Esophagus (tissue), 2 donors: ENCODE data around the gene GLI2. TPM values are rescaled to one million over a fixed set of nuclear protein-coding genes. Genes with fewer than 3 reads are reported as not detected.

ENCODE experiments used
- H3K27ac ChIP-seq, 2 donors: one replicate each; pipeline ENCODE4 v1.5.1; 2013; ENCODE audit warnings: low read depth in 2 of 2, mild to moderate bottlenecking in 2 of 2, inconsistent platforms in 1 of 2, low read length in 1 of 2, moderate library complexity in 1 of 2
- H3K27me3 ChIP-seq, 2 donors: one replicate each; pipeline ENCODE4 v1.6.1; 2013; ENCODE audit warnings: low read length in 2 of 2, control low read depth in 1 of 2, mild to moderate bottlenecking in 1 of 2; ENCODE audit not compliant: insufficient read depth in 2 of 2, control insufficient read depth in 1 of 2
- H3K36me3 ChIP-seq, 2 donors: one replicate each; pipeline ENCODE4 v1.6.1; 2013; ENCODE audit warnings: low read length in 1 of 2; ENCODE audit not compliant: control insufficient read depth in 2 of 2, insufficient read depth in 2 of 2
- H3K4me1 ChIP-seq, 2 donors: one replicate each; pipeline ENCODE4 v1.6.1; 2013; ENCODE audit warnings: low read length in 1 of 2; ENCODE audit not compliant: control insufficient read depth in 2 of 2, insufficient read depth in 2 of 2
- H3K4me3 ChIP-seq, 2 donors: one replicate each; pipeline ENCODE4 v1.5.1; 2013; ENCODE audit warnings: low read length in 2 of 2, mild to moderate bottlenecking in 2 of 2, low read depth in 1 of 2, moderate library complexity in 1 of 2
- H3K9me3 ChIP-seq, 2 donors: one replicate each; pipeline ENCODE4 v1.6.1; 2013; ENCODE audit warnings: mild to moderate bottlenecking in 2 of 2, low read depth in 1 of 2, low read length in 1 of 2, moderate library complexity in 1 of 2; ENCODE audit not compliant: control insufficient read depth in 2 of 2, insufficient read depth in 1 of 2
- WGBS, 2 donors: extraction: QIAGEN DNeasy Blood & Tissue Kit; methylation state at CpG; one replicate each; pipeline ENCODE4 v1.1.7; 2013; 5-methylcytosine and 5-hydroxymethylcytosine counted together
- polyA plus RNA-seq, 2 donors: library from polyadenylated mRNA; stranded (reverse); fragments of 200-250 nt; gene quantifications; one replicate each; pipeline ENCODE4 v1.2.3, GENCODE V29; 2013
- donor health status: healthy with polysubstance abuse.
- donor health status: Bipolar disorder and iron deficiency.

GLI2 gene
- polyA plus RNA-seq, 2 donors, result 0.31 to 0.35 TPM

GRCh38 chr2:120761164-120761861 is 25.6 kb downstream of the GLI2 start:
- WGBS, 2 donors, result 59 to 64% methylated on average over 8 of the region's 8 CpGs
- no peaks in the 10 kb centered on the region for H3K27me3 ChIP-seq

GRCh38 chr2:120761911-120762310 is 26.2 kb downstream of the GLI2 start:
- no peaks in the 10 kb centered on the region for H3K9me3 ChIP-seq
- H3K4me3 ChIP-seq, result no peak overlapping the region
- H3K36me3 ChIP-seq, result no peaks in the 10 kb centered on the region
- H3K4me1 ChIP-seq, result peaks cover 3 to 9% of the 10 kb centered on the region in 2 donors
- 83 to 86% methylated on average over 5 of the region's 5 CpGs for WGBS, 2 donors
- H3K27ac ChIP-seq, result no peak overlapping the region
- no peaks in the 10 kb centered on the region for H3K27me3 ChIP-seq

More at GRCh38 chr2:120761164-120761861, 25.6 kb downstream of the GLI2 start:
- Histone ChIP-seq H3K36me3 (no peaks in the 10 kb centered on the region), H3K4me1 (peaks cover 3 to 9% of the 10 kb centered on the region in 2 donors), H3K27ac (no peak overlapping the region), H3K9me3 (no peaks in the 10 kb centered on the region), H3K4me3 (no peak overlapping the region)

GRCh38 chr2:120762341-120763061 is 26.8 kb downstream of the GLI2 start:
- Histone ChIP-seq H3K36me3 (no peaks in the 10 kb centered on the region), H3K4me3 (no peak overlapping the region), H3K27ac (no peak overlapping the region), H3K27me3 (no peaks in the 10 kb centered on the region), H3K4me1 (peaks cover 3 to 9% of the 10 kb centered on the region in 2 donors), H3K9me3 (no peaks in the 10 kb centered on the region)
- 88 to 90% methylated on average over 15 of the region's 15 CpGs for WGBS, 2 donors

- 54 to 63% methylated on average over 8 of the region's 8 CpGs for WGBS, 2 donors
- Histone ChIP-seq H3K4me1 (peaks cover 3 to 9% of the 10 kb centered on the region in 2 donors), H3K27me3 (no peaks in the 10 kb centered on the region), H3K36me3 (no peaks in the 10 kb centered on the region), H3K4me3 (no peak overlapping the region), H3K27ac (no peak overlapping the region), H3K9me3 (no peaks in the 10 kb centered on the region)
These were observed 27.8 kb downstream of the GLI2 start for GRCh38 chr2:120763508-120763907.

DNA sequence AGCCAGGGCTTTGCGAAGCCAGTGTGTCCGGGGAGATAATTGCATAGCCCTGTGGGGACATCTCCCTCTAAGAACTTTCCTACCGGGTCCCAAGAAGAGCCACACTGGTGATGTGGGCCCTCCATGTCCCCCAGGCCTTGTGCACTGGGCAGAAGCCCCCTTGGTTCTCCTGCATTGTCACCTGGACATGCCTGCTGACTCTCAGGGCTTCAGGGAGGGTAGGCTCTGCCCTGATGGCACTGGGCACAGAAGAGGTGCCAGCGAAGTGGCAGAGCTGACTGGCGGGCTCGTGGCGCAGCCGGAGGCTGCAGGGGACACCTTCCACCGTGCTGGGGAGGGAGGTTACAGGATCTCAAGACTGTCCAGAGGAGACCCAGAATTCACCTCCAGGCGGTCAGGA is 28.3 kb downstream of the GLI2 start:
- no peak overlapping the region for H3K27ac ChIP-seq
- 82 to 93% methylated on average over 10 of the region's 10 CpGs for WGBS, 2 donors

DNA sequence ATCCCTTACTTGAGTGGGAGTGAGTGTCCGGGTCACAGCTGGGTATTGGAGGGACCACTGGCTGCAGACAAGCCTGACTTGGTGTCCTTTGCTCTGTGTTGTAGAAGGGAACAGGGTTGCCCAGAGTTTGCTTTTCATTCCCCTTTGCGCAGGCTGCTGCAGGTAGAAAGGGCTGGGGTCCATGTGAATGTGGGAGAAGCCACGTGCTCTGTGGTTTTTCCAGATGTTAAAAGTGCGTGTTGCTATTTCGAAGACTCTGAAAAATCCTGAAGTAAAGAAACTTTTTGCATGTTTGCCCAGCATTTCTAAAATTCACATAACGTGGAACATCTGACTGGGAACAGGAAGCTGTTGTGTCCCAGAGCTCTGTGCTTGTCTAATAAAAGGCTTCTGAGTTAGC is 28.8 kb downstream of the GLI2 start:
- no peaks in the 10 kb centered on the region for H3K36me3 ChIP-seq
- no peaks in the 10 kb centered on the region for H3K27me3 ChIP-seq
- 86 to 87% methylated on average over 6 of the region's 6 CpGs for WGBS, 2 donors
- H3K9me3 ChIP-seq, result no peaks in the 10 kb centered on the region
- no peak overlapping the region for H3K27ac ChIP-seq
- H3K4me1 ChIP-seq, result peaks cover 3 to 9% of the 10 kb centered on the region in 2 donors
- H3K4me3 ChIP-seq, result no peak overlapping the region

More for the DNA sequence above, 28.3 kb downstream of the GLI2 start:
- no peaks in the 10 kb centered on the region for H3K9me3 ChIP-seq
- H3K36me3 ChIP-seq, result no peaks in the 10 kb centered on the region
- peaks cover 3 to 9% of the 10 kb centered on the region in 2 donors for H3K4me1 ChIP-seq
- no peaks in the 10 kb centered on the region for H3K27me3 ChIP-seq
- H3K4me3 ChIP-seq, result no peak overlapping the region

DNA sequence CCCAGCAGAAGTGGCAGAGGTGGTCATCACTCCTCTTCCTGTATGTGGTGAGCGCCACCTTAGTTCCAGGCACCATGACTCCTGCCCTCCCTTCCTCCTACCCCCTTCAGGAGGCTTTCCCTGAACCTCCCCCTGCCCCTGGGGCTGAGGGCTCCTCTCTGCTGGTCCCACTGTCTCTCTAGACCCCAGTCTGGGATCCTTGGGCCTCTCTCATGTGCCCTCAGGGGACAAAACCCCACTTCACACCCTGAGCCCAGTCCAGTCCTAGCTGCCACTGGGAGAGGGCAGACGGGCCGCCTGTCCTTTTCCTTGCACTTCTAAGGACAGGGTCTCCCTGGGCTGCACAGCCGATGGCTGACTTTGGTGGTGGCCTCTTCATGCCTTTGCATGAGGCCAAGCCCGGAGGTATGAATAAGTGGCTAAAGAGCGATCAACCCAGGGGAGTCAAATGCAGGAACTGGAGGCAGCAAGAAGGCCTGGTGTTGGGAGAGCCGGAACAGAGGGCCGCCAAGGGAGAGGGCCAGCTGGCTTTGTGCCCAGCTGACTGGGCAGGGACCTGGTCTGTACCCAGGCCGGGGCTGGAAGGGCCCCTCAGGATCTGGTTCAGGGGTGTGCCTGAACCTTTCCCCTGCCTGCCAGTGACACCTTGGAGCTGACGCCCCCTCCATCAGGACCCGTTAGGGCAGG is 29.5 kb downstream of the GLI2 start:
- H3K27me3 ChIP-seq, result no peaks in the 10 kb centered on the region
- H3K4me1 ChIP-seq, result peaks cover 3 to 9% of the 10 kb centered on the region in 2 donors
- peak overlapping the region in 1 of 2 donors; percentile 20 for H3K27ac ChIP-seq
- H3K36me3 ChIP-seq, result no peaks in the 10 kb centered on the region
- WGBS, 2 donors, result 61 to 67% methylated on average over 11 of the region's 11 CpGs
- no peak overlapping the region for H3K4me3 ChIP-seq
- no peaks in the 10 kb centered on the region for H3K9me3 ChIP-seq

GRCh38 chr2:120765678-120766469 is 30.2 kb downstream of the GLI2 start:
- Histone ChIP-seq H3K27ac (peak overlapping the region in 1 of 2 donors; percentile 56), H3K27me3 (no peaks in the 10 kb centered on the region), H3K9me3 (no peaks in the 10 kb centered on the region), H3K36me3 (no peaks in the 10 kb centered on the region), H3K4me3 (no peak overlapping the region), H3K4me1 (peaks cover 3 to 9% of the 10 kb centered on the region in 2 donors)
- 61 to 67% methylated on average over 27 of the region's 27 CpGs for WGBS, 2 donors
